LNCAP (cell line): Measurements from ENCODE around the gene SH3GLB2.

Source experiments
- TF ChIP-seq, protein P1 (sequence below): fragments of 450-650 bp; IDR thresholded peaks from 2 replicates; pipeline ENCODE4 v1.5.1; 2017; ENCODE audit warnings: mild to moderate bottlenecking

The SH3GLB2 gene

DNA sequence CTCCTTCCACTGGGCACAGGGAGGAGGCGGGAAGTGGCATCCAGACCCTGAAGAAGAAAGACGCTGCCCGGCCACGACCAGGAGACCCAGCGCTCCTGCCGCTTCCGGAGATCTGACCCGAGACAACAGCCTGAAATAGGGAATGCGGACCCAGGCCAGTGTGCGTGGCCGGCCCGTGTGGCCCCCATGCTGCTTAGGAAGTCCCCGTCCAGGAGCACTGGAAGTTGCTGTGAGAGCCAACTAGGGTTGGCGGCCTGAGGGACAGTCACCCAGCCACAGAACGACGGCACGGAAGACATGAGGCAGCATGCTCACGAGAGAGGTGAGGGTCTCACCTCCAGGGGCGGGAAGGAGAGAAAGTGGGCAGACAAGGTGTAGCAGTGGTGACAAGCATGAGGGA, 17.0 kb downstream of the SH3GLB2 start:
- TF ChIP-seq, protein P1, sequence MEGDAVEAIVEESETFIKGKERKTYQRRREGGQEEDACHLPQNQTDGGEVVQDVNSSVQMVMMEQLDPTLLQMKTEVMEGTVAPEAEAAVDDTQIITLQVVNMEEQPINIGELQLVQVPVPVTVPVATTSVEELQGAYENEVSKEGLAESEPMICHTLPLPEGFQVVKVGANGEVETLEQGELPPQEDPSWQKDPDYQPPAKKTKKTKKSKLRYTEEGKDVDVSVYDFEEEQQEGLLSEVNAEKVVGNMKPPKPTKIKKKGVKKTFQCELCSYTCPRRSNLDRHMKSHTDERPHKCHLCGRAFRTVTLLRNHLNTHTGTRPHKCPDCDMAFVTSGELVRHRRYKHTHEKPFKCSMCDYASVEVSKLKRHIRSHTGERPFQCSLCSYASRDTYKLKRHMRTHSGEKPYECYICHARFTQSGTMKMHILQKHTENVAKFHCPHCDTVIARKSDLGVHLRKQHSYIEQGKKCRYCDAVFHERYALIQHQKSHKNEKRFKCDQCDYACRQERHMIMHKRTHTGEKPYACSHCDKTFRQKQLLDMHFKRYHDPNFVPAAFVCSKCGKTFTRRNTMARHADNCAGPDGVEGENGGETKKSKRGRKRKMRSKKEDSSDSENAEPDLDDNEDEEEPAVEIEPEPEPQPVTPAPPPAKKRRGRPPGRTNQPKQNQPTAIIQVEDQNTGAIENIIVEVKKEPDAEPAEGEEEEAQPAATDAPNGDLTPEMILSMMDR: no peak

GRCh38 chr9:129010267-129010975, 17.7 kb downstream of the SH3GLB2 start:
- TF ChIP-seq, protein P1: no peak

- TF ChIP-seq, protein P1: no peak
Measured at GRCh38 chr9:129009584-129010141, 18.5 kb downstream of the SH3GLB2 start.

GRCh38 chr9:129008986-129009583, 19.0 kb downstream of the SH3GLB2 start:
- TF ChIP-seq, protein P1: no peak

DNA sequence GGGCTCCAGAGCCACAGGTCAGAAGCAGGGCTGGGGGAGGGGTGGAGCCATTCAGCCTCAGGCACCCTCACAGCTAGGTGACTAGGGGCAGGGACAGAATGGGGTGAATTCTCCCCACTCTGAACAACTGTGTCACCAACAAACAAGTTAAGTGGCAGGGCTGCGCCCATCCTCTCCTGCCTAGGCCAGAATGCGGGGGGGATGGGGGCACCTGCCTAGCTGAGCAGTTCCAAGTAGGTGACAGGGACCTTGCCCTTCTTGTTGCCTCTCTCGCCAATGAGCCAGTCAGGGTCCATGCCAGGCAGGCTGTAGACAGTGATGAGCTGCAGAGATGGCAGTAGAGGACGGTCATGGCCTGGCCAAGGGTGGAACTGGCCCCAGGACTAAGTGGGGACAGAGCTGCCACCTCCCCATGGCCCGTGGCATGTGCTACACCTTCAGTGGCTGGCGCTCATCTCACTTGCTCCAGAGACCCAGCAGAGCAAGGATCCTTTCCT, 19.6 kb downstream of the SH3GLB2 start:
- TF ChIP-seq, protein P1: no peak

GRCh38 chr9:129007766-129008468, 20.2 kb downstream of the SH3GLB2 start:
- TF ChIP-seq, protein P1: no peak

DNA sequence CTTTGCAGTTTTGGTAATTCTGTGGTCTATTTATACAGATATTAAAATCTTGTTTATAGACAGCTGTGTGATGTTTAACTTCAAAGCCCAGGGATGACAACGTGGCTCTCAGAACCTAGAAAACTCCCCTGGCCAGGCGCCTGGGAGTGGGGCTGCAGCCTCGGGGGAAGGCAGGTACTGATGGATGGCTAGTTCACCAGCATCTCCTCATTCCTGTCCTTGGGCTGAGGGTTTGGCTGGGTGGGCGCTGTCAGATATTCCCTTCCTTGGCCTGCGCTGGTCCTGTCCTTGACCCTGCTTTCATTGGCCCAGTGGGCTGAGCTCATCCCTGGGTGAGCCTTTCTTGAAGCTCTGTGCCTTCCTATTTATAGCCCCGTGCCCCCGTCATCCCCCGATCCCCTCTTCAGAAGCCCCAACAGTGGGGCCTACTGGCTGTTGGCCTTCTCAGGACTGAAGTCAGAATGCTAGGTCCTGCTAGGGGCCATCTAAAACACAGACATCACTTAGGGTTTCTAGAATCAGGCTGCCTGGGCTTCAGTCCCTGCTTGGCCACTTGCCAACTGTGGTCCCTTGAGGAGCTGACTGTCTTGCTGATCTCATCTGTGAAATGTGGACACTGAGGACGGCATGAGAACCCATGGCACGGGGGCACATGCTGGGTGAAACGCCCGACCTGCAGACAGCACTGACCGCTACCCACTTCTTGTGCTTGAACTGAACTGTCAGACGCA, 20.9 kb downstream of the SH3GLB2 start:
- TF ChIP-seq, protein P1: peak; percentile 31; the same call in 1 of the 2 replicates
